Ovary (tissue), 9 donors: ENCODE results near the gene CPSF3. TPM values are rescaled to one million over a fixed set of nuclear protein-coding genes. Genes with fewer than 3 reads are reported as not detected.

Source experiments
- DNase-seq, 5 donors: peaks; one replicate each; pipeline ENCODE4 v3.0.0-alpha.2; 2019 to 2020
- H3K27ac ChIP-seq, 2 donors: fragments of 200-600 bp; one replicate each; pipeline versions ENCODE4 v1.5.1 to v1.8.0; 2019 to 2022
- H3K27me3 ChIP-seq: fragments of 200-600 bp; one replicate; pipeline ENCODE4 v1.8.0; 2022
- H3K36me3 ChIP-seq: fragments of 200-600 bp; sonication (generic); one replicate; pipeline ENCODE4 v1.5.1; 2019
- H3K4me1 ChIP-seq: one replicate; pipeline ENCODE4 v1.8.1; 2013; ENCODE audit warnings: mild to moderate bottlenecking, moderate library complexity; ENCODE audit not compliant: insufficient read depth
- H3K4me3 ChIP-seq: fragments of 200-600 bp; sonication (generic); one replicate; pipeline ENCODE4 v1.5.1; 2017
- H3K9me3 ChIP-seq, 2 donors: fragments of 200-600 bp in 1 of 2; sonication (generic) in 1 of 2; one replicate each; pipeline versions ENCODE4 v1.5.1 to v1.8.1; 2013 to 2019; ENCODE audit warnings: mild to moderate bottlenecking in 1 of 2, moderate library complexity in 1 of 2
- EP300 ChIP-seq: sonication (generic); formaldehyde crosslinking; IDR thresholded peaks from one replicate; pipeline ENCODE4 v1.6.1; 2017; ENCODE audit warnings: antibody characterized with exemption
- POLR2A ChIP-seq: fragments of 450-650 bp; IDR thresholded peaks from one replicate; pipeline ENCODE4 v1.6.1; 2017; ENCODE audit warnings: antibody characterized with exemption, mild to moderate bottlenecking, moderate library complexity
- WGBS, 3 donors: extraction: QIAGEN DNeasy Blood & Tissue Kit in 1 of 3; methylation state at CpG; one replicate each; pipeline versions ENCODE4 v1.1.5 to v1.1.7; 2013 to 2017; 5-methylcytosine and 5-hydroxymethylcytosine counted together
- intact Hi-C, 4 donors: fragments of 100-400 bp; cut with DNase I; formaldehyde crosslinking; loops; one replicate each; pipeline versions ENCODE4 v1.11.0 to v1.15.1; 2022 to 2023
- polyA plus RNA-seq, 2 donors: library from polyadenylated mRNA; stranded (reverse); fragments of 200-250 nt in 1 of 2; fragments of 350-450 nt in 1 of 2; fragmentation: Illumina TruSeq in 1 of 2; extraction: RNeasy Lipid Tissue Mini Kit (QIAGEN cat#74804) in 1 of 2; gene quantifications; one replicate each; pipeline ENCODE4 v1.2.3, GENCODE V29; 2013 to 2014
- total RNA-seq, 7 donors: library from RNA; depleted of rRNA in 2 of 7; stranded (reverse); fragments of >200 nt in 2 of 7; fragmentation: NEBNext Ultra II Directional in 3 of 7; extraction: Animal tissue kit (Norgen Biotek cat#: 25700) in 3 of 7; gene quantifications; one replicate each; pipeline versions ENCODE4 v1.1.0 to v1.2.4, GENCODE V29; 2016 to 2023
- TF ChIP-seq, protein P1 (sequence below), 3 donors: fragments of 450-650 bp in 2 of 3; fragments of 200-600 bp in 1 of 3; IDR thresholded peaks; one replicate each; pipeline versions ENCODE4 v1.5.1 to v1.8.0; 2016 to 2022; ENCODE audit warnings: antibody characterized with exemption in 3 of 3, mild to moderate bottlenecking in 1 of 3
- donor health status: DM: no; HTN: no; CAD: no; lungs with moderate emphysema.
- donor health status: DM: no; HTN: no; CAD: no.
- donor health status: Bipolar disorder and iron deficiency.
- donor health status: DM: yes; HTN: yes; CAD: no.
- donor health status: DM: no; HTN: no; CAD: no.
- donor health status: DM: yes; HTN: yes; CAD: no.

CPSF3 gene
- total and polyA plus RNA-seq, 9 donors, result 11.8 to 25.0 (median 19.8) TPM

- no peaks in the 10 kb centered on the region for H3K27me3 ChIP-seq
- no peak overlapping the region for H3K27ac ChIP-seq
- H3K4me3 ChIP-seq, result no peak overlapping the region
- H3K36me3 ChIP-seq, result no peaks in the 10 kb centered on the region
- intact Hi-C loops, result no loop called here
- no peak for DNase-seq
- 59 to 91% (median 79%) methylated on average over 7 of the region's 7 CpGs for WGBS, 3 donors
- no peaks in the 10 kb centered on the region for H3K9me3 ChIP-seq
- TF ChIP-seq, protein P1, sequence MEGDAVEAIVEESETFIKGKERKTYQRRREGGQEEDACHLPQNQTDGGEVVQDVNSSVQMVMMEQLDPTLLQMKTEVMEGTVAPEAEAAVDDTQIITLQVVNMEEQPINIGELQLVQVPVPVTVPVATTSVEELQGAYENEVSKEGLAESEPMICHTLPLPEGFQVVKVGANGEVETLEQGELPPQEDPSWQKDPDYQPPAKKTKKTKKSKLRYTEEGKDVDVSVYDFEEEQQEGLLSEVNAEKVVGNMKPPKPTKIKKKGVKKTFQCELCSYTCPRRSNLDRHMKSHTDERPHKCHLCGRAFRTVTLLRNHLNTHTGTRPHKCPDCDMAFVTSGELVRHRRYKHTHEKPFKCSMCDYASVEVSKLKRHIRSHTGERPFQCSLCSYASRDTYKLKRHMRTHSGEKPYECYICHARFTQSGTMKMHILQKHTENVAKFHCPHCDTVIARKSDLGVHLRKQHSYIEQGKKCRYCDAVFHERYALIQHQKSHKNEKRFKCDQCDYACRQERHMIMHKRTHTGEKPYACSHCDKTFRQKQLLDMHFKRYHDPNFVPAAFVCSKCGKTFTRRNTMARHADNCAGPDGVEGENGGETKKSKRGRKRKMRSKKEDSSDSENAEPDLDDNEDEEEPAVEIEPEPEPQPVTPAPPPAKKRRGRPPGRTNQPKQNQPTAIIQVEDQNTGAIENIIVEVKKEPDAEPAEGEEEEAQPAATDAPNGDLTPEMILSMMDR (IDR thresholded peaks at IDR 0.05), result no peak
- TF ChIP-seq POLR2A (no peak), EP300 (no peak)
- H3K4me1 ChIP-seq, result no peaks in the 10 kb centered on the region
These were observed 41.7 kb downstream of the CPSF3 start for GRCh38 chr2:9465170-9465569.

DNA sequence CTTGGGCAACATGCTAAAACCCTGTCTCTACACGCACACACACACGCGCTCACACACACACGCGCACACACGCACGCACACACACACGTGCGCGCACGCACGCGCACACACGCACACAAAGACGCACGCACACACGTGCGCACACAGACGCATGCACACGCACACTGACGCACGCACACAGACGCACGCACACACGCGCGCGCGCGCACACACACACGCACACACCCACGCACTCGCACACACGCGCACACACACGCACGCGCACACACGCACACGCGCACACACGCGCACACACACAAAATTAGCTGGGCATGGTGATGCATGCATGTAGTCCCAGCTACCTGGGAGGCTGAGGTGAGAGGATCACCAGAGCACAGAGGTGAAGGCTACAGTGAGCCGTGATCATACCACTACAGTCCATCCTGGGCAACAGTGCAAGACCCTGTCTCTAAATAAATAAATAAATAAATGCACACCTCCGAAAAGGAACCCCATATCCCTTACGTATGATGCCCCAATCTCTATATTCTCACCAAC is 42.8 kb downstream of the CPSF3 start:
- intact Hi-C loops, result no loop called here

GRCh38 chr2:9467687-9468086 is 44.2 kb downstream of the CPSF3 start:
- Histone ChIP-seq H3K4me1 (no peaks in the 10 kb centered on the region), H3K36me3 (no peaks in the 10 kb centered on the region), H3K27me3 (no peaks in the 10 kb centered on the region), H3K4me3 (no peak overlapping the region), H3K9me3 (no peaks in the 10 kb centered on the region), H3K27ac (no peak overlapping the region)
- TF ChIP-seq POLR2A (no peak), EP300 (no peak)
- TF ChIP-seq, protein P1 (IDR thresholded peaks at IDR 0.05), result no peak
- intact Hi-C loops, result no loop called here
- no peak for DNase-seq
- WGBS, 3 donors, result 80 to 81% (median 81%) methylated on average over 10 of the region's 10 CpGs

More for the DNA sequence above, 42.8 kb downstream of the CPSF3 start:
- no peak overlapping the region for H3K27ac ChIP-seq
- TF ChIP-seq POLR2A (no peak), EP300 (no peak)
- no peak for DNase-seq
- no peaks in the 10 kb centered on the region for H3K36me3 ChIP-seq
- no peaks in the 10 kb centered on the region for H3K4me1 ChIP-seq
- H3K9me3 ChIP-seq, result no peaks in the 10 kb centered on the region
- no peaks in the 10 kb centered on the region for H3K27me3 ChIP-seq
- no peak overlapping the region for H3K4me3 ChIP-seq
- WGBS, 3 donors, result 84 to 96% (median 93%) methylated on average over 37 to 46 of the region's 46 CpGs

GRCh38 chr2:9471206-9471605 is 47.8 kb downstream of the CPSF3 start:
- no peak for DNase-seq
- no peak overlapping the region for H3K27ac ChIP-seq
- intact Hi-C loops, result loop anchor here in 1 of 4 donors (10.0 kb wide), 1 partner anchor 46 kb away; the partner anchor contains the start of genes CPSF3 and ITGB1BP1
- H3K4me3 ChIP-seq, result no peak overlapping the region
- H3K36me3 ChIP-seq, result no peaks in the 10 kb centered on the region
- TF ChIP-seq POLR2A, result no peak
- no peak for TF ChIP-seq EP300
- TF ChIP-seq, protein P1 (IDR thresholded peaks at IDR 0.05), result no peak
- peaks cover 4% of the 10 kb centered on the region for H3K4me1 ChIP-seq
- H3K9me3 ChIP-seq, result no peaks in the 10 kb centered on the region
- no peaks in the 10 kb centered on the region for H3K27me3 ChIP-seq
- WGBS, 3 donors, result 84 to 90% (median 89%) methylated on average over 5 of the region's 5 CpGs

DNA sequence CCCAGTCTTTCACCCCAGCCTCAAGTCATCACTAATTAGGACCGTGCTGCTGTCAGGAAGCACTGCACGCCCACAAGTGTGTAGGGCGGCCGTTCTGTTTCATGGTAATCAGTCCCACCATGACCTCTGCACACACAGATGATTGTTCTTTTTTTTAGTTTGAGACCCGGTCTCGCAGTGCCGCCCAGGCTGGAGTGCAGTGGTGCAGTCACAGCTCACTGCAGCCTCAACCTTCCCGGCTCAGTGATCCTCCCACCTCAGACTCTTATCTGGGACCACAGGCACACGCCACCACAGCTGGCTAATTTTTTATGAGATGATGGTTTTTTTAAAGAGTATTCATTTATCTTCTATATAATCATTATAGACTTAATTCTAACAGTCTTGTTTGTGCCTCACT is 49.1 kb downstream of the CPSF3 start:
- Histone ChIP-seq H3K36me3 (no peaks in the 10 kb centered on the region), H3K9me3 (no peaks in the 10 kb centered on the region), H3K4me1 (peaks cover 4% of the 10 kb centered on the region), H3K27me3 (no peaks in the 10 kb centered on the region), H3K4me3 (no peak overlapping the region), H3K27ac (no peak overlapping the region)
- intact Hi-C loops, result loop anchor here in 1 of 4 donors (10.0 kb wide), 1 partner anchor 48 kb away; the partner anchor contains the start of genes CPSF3 and ITGB1BP1
- no peak for DNase-seq
- 91 to 95% (median 95%) methylated on average over 9 of the region's 9 CpGs for WGBS, 3 donors
- TF ChIP-seq, protein P1 (IDR thresholded peaks at IDR 0.05), result no peak
- TF ChIP-seq EP300 (no peak), POLR2A (no peak)
